Stimulated activated CD4-positive, alpha-beta T cell treated with anti-CD3 and anti-CD28 coated beads, TNF-alpha, amount 100 ng/mL, for 1 hour (primary cell): ENCODE data around the gene ZNF629.
"Not testable (repeated sequence)": the region's sequence is repeated elsewhere in the genome, so short reads cannot be mapped to it uniquely, and the experiment has no call there.

ENCODE experiments used
- DNase-seq, 3 donors: peaks; one replicate each; pipeline ENCODE4 v3.0.0-alpha.2; 2020; ENCODE audit warnings: low read depth in 3 of 3, low spot score in 1 of 3

The ZNF629 gene

DNA sequence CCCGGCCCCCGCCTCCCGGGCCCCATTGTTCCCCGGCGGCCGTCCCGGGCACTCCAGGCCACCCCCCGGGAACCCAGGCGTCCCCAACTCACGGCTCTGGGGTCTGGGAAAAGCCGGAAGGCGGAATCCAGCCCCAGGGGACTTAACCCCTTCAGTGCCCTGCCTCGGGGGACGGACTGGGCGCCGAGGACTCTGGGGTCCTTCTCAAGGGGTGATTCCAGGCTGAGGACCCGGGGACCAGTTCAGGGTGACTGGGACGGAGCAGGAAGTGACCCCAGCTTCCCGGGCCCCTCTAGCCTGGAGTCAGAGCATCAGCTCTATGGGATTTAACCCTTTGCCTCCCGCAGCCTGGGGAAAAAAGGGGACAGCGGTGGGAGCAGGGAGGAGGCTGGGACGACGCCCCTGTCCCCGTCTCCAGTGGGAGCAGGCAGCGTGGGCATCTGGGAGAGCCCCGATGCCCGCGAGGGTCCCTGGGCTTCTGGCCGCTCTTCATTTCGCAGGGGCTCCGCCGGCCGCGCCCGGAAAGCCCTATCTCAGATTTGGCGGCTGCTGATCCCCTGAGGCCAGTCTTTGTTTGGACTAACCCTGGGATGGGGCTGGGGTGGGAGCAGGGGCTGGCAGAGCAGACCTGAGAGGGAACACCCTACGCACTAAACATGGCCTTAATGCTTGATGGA lies at the start of gene ZNF629:
Gene ZNF629, minus strand, starts transcription at position 270 of the 677 bp plus-strand sequence. CDS start 2,723 bp downstream, outside the sequence.
- peak in 1 of 3 donors; percentile 32 for DNase-seq

DNA sequence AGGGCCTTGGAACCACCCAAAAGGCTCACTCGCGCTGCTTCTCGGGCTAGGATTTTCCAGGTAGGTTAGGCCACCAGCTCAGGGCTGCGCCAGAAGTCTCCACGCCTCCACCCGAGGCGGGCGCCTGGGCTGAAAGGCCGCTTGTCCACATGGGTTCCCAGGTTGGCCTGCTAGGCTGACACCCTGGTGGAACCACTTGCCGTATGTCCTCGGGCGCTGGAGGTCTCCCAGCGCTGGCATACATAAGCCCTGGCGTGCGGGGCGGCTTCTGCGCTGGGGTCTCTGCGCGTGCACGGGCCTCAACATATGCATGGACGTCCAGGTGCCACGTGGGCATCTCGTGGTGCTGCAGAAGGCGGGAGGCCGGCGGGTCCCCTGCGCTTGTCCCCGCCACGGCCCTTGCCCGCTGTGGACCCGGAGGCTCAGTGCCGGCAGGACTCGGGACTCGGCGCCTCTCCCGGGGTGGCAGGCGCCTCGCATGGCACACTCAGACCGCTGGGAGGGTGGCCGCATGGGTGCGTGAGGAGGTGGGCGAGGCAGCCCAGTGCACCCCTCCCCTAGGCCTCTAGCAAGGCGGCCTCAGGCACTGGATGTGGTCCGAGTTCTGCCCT lies 47.2 kb upstream of the ZNF629 start:
- DNase-seq: no peak

- no peak for DNase-seq
Measured at GRCh38 chr16:30830072-30830417, 43.0 kb upstream of the ZNF629 start.

GRCh38 chr16:30829130-30830071 lies 42.4 kb upstream of the ZNF629 start:
- DNase-seq: no peak

- DNase-seq: no peak
Measured at GRCh38 chr16:30821891-30822290, 34.9 kb upstream of the ZNF629 start.

DNA sequence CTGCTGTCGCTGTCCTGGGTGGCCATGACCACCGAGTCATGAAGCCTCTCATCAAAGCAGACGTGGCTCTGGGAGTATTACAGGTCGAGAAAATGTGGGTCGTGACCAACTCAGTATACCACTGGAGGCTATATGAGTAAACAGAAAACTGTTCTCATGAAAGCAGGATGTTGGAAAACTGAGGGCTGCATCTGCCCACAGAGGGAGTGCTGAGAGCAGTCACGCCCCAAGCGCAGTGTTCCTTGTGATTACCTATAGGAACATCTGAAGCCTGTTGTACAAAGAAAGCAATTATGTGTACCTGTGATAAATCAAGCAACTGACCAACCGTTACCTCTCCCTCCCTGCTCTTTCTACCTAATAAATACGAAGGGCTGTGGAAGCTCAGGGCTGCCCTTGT lies 34.4 kb upstream of the ZNF629 start:
- DNase-seq: not testable (repeated sequence)

DNA sequence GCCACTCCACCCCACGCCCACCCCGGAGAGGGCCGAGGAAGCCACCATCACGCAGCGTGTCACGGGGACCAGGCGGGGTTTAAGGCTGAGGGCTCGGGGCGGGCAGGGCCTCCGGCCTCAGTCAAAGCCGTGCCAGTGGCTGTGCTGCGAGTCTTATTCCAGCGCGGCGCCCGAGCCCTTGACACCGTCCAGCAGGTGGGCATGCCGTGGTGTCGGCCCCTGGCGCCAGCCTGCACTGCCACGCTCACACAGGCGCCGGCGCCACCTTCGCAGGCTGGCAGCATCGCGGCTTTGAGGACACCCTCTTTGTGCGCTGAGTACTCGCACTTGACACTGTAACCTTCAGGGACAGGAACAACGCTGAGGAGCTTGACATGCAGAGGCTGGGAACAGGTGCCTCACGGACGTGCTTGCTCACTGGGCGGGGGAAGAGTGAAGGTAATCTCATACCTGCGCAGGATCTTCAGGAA lies 34.0 kb upstream of the ZNF629 start:
- no peak for DNase-seq

- no peak for DNase-seq
Measured at GRCh38 chr16:30816769-30817168, 29.8 kb upstream of the ZNF629 start.

DNA sequence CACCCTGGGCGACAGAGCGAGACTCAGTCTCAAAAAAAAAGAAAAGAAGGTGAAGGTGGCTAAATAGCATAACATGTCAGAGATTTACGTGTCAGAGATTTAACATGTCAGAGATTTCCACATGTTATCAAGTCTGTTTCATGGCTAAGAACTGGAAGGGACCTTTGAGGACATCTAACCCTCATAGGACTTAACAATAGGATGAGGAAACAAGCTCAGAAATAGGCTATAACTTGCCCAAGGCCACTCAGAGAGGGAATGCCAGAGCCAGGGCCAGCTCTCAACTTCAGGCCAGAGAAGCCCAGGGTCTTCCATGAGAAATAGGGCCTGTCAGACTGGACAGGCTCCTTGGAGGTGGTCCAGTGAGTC lies 26.8 kb upstream of the ZNF629 start:
- DNase-seq: no peak

DNA sequence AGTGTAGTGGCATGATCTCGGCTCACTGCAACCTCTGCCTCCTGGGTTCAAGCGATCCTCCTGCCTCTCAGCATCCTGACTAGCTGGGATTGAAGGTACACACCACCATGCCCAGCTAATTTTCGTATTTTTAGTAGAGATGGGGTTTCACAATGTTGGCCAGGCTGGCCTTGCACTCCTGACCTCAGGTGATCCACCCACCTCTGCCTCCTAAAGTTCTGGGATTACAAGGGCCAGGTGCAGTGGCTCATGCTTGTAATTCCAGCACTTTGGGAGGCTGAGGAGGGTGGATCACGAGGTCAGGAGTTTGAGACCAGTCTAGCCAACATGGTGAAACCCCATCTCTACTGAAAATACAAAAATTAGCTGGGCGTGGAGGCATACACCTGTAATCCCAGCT lies 22.7 kb upstream of the ZNF629 start:
- DNase-seq: not testable (repeated sequence)

DNA sequence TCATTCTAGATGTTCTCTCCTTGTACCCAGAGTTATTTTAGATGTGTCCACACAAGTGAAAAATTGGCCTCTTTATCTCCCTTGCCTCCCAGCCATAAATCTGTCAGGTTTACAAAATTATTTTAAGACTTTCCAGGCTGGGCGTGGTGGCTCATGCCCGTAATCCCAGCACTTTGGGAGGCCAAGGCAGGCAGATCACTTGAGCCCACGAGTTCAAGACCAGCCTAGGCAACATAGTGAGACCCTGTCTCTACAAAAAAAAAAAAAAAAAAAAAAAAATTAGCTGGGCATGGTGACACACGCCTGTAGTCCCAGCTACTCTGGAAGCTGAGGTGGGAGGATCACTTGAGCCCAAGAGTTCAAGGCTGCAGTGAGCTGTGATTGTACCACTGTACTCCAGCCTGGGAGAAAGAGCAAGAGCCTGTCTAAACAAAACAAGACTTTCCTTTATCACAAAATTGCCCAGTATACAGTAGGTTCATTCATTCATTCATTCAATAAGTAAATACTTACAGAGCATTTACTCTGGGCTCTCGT lies 22.0 kb upstream of the ZNF629 start:
- DNase-seq: not testable (repeated sequence)

DNA sequence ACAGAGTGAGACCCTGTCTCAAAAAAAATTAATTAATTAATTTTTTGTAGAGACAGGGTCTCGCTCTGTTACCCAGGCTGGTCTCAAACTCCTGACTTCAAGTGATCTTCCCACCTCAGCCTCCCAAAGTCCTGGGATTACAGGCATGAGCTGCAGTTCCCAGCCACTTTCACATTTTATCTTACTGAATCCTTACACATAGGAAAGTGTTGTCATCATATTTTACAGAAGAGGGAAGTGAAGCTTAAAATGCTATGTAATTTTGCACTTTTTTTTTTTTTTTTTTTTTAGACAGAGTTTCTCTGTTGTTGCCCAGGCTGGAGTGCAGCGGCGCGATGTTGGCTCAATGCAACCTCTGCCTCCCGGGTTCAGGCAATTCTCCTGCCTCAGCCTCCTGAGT lies 21.1 kb upstream of the ZNF629 start:
- DNase-seq: no peak

- peak in 1 of 3 donors; percentile 46 for DNase-seq
Measured at GRCh38 chr16:30805370-30806169, 18.6 kb upstream of the ZNF629 start.

DNA sequence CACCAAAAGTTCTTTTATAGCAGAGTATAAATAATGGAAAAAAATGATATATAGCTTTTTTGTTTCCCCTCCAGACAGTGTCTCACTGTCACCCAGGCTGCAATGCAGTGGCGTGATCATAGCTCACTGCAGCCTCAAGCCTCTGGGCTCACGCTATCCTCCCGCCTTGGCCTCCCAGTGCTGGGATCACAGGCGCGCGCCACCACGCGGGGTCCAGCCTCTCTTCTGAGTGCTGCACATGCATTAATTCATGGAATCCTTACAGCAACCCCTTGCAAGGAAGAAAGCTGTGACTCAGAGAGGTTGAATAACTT lies 18.0 kb upstream of the ZNF629 start:
- DNase-seq: no peak

DNA sequence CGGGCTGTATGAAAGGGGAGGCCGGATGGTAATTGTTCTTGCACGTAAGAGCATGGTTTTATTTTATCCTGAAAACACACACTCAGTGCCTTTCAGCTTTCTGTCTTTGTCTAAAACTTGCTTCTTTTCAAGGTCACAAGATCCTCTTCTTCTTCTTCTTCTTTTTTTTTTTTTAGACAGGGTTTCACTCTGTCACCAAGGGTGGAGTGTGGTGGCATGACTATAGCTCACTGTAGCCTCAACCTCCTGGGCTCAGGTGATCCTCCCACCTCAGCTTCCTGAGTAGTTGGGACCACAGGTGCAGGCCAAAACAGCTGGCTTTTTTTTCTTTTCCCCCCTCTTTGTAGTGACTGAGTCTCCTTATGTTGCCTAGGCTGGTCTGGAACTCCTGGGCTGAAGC lies 15.9 kb upstream of the ZNF629 start:
- DNase-seq: no peak

- no peak for DNase-seq
Measured at GRCh38 chr16:30797670-30798309, 10.8 kb upstream of the ZNF629 start.

DNA sequence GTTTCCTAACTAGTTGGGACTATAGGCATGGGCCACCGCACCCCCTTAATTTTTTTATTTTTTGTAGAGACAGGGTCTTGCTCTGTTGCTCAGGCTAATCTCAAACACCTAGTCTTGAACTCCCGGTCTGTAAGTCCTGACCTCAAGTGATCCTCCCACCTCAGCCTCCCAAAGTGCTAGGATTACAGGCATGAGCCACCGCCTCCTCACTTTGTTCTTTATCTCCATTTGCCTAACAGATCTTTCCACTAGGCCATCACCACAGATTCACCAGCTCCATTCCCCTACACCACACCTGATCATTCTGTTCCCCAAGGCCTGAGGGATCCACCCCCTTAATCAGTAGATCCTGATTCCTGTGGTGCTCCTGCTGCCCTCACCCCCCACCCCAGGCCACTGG lies 7.6 kb upstream of the ZNF629 start:
- no peak for DNase-seq

- no peak for DNase-seq
Measured at GRCh38 chr16:30793508-30794069, 6.6 kb upstream of the ZNF629 start.

DNA sequence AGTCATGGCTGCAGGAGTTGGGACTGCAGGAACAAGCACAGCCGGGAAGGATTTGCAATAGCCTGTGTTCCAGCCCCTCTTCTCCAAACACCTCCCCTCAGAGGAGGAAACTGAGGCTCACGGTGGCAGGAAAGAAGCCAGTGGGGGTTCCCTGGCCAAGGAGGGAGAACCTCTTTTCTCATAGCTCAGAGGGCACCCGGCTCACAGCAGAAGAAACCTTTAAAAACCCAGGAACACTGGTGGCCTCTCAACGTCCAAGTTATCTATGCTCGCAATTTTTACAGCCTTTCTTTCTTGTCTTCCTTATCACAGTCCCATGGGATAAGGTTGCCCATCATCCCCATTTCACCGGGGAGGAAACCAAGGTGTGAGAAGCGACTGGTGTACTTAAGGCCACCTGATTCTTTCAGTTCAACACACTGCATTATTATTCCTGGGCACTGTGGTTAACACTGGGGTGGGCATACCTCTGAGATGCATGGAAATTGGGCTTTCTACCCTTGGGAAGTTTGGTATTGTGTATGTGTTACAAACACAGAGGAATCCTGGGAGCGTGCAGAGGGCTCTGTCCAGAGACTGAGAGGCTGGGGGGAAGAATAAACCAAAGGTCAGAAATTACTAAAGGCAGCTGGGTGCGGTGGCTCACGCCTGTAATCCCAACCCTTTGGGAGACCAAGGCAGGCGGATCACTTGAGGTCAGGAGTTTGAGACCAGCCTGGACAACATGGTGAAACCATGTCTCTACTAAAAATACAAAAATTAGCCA lies 791 bp upstream of the ZNF629 start:
- DNase-seq: no peak
